Measurements from ENCODE around the gene SYNE2.

- TF ChIP-seq RAD21 (IDR thresholded peaks at IDR 0.05) (no peak), CTCF (IDR thresholded peaks at IDR 0.05; ENCODE audit: low read depth, low read length, missing input control) (no peak), EGR1 (IDR thresholded peaks at IDR 0.05; ENCODE audit: low read depth in 2 of 2) (no peak), REST (IDR thresholded peaks at IDR 0.05) (no peak), FOXA1 (IDR thresholded peaks at IDR 0.05) (no peak), GABPA (IDR thresholded peaks at IDR 0.05 in 1 of 2, conservative IDR thresholded peaks at IDR 0.05 in 1 of 2) (no peak), YY1 (IDR thresholded peaks at IDR 0.05) (no peak), JUND (IDR thresholded peaks at IDR 0.05) (no peak), TAF1 (conservative IDR thresholded peaks at IDR 0.05) (no peak)
Measured at GRCh38 chr14:64212666-64213065, 359.9 kb downstream of the SYNE2 start.

All from liver (tissue), 3 donors.